K562 (cell line): ENCODE data around the gene WIPF3. TPM values are rescaled to one million over a fixed set of nuclear protein-coding genes. Genes with fewer than 3 reads are reported as not detected.
A peak's percentile ranks its signal among the peaks of the same experiment; 100 is the strongest.

Experiments used
- ATAC-seq: fragments of 200-7000 bp; cut with Tn5 transposase; 3 replicates; pipeline ENCODE4 v1.9.1; 2020; ENCODE audit warnings: moderate library complexity
- BruUV-seq: library from RNA; stranded (reverse); fragments of 400-500 nt; replicated peaks from 2 replicates; lab custom pipeline; 2021; lab: Mats Ljungman, UMichigan
- CTCF ChIA-PET: fragments of 300-600 bp; formaldehyde crosslinking; extraction: SDS; loops from one replicate; lab custom pipeline; 2021; ENCODE audit warnings: low intra/inter-chr PET ratio; lab: Yijun Ruan, JAX
- POLR2A ChIA-PET: fragments of 300-600, 350-650 bp; sonication (Branson Sonifier 250); formaldehyde crosslinking; extraction: SDS; loops from one replicate; lab custom pipeline; 2021; ENCODE audit warnings: antibody characterized with exemption, inconsistent platforms; lab: Yijun Ruan, JAX
- DNase-seq, 4 experiments: peaks; one replicate each; pipeline versions ENCODE4 v3.0.0 to v3.0.0-alpha.2; 2011 to 2018; ENCODE audit warnings: low spot score in 3 of 4, mixed read lengths in 3 of 4; ENCODE audit errors: extremely low read depth in 1 of 4
- FAIRE-seq: peaks from 2 replicates; lab custom pipeline; 2011; peaks lifted over from hg19 to GRCh38; lab: Jason Lieb, UNC
- H2AFZ ChIP-seq: 2 replicates; pipeline ENCODE4 v1.6.0; 2011; ENCODE audit warnings: low read depth, low read length, control low read depth, inconsistent platforms
- H3K27ac ChIP-seq: fragments of 200-600 bp; 3 replicates; pipeline ENCODE4 v1.8.0; 2011; ENCODE audit warnings: low read depth, mild to moderate bottlenecking, control low read depth, inconsistent platforms, low read length, moderate library complexity, mixed read lengths; ENCODE audit errors: extremely low read depth
- H3K27me3 ChIP-seq, 2 experiments: fragments of 300-600 bp in 1 of 2; 2 replicates in 1 of 2; 3 replicates in 1 of 2; pipeline versions ENCODE4 v1.6.0 to v1.8.0; 2011; ENCODE audit warnings: inconsistent platforms in 2 of 2, low read length in 2 of 2, mild to moderate bottlenecking in 1 of 2, mixed read lengths in 1 of 2, moderate library complexity in 1 of 2; ENCODE audit not compliant: control insufficient read depth in 2 of 2, insufficient read depth in 2 of 2
- H3K36me3 ChIP-seq: fragments of 300-600 bp; 3 replicates; pipeline ENCODE4 v1.8.0; 2011; ENCODE audit warnings: mild to moderate bottlenecking, low read length, inconsistent platforms; ENCODE audit not compliant: control insufficient read depth, insufficient read depth
- H3K4me1 ChIP-seq, 2 experiments: fragments of 200-600 bp in 1 of 2; replicated peaks in 1 of 2; 2 replicates in 1 of 2; 3 replicates in 1 of 2; pipeline versions ENCODE4 v1.5.1 to v1.8.0; 2011; ENCODE audit warnings: inconsistent platforms in 2 of 2, low read length in 2 of 2, mild to moderate bottlenecking in 1 of 2, mixed read lengths in 1 of 2, moderate library complexity in 1 of 2; ENCODE audit not compliant: control insufficient read depth in 2 of 2, insufficient read depth in 2 of 2
- H3K4me2 ChIP-seq: 2 replicates; pipeline ENCODE4 v1.6.1; 2011; ENCODE audit warnings: low read length, control low read depth, inconsistent platforms, mixed read lengths; ENCODE audit not compliant: insufficient read depth
- H3K4me3 ChIP-seq: fragments of 200-600 bp; sonication (generic), shearing (Covaris generic); 2 replicates; pipeline ENCODE4 v1.5.1; 2016; ENCODE audit warnings: control low read depth, inconsistent platforms
- H3K79me2 ChIP-seq: fragments of 200-600 bp; 3 replicates; pipeline ENCODE4 v1.8.0; 2011; ENCODE audit warnings: low read length, inconsistent platforms; ENCODE audit not compliant: control insufficient read depth, insufficient read depth
- H3K9ac ChIP-seq, 2 experiments: 2 replicates each; pipeline versions ENCODE4 v1.6.0 to v1.6.1; 2011; ENCODE audit warnings: low read depth in 2 of 2, low read length in 2 of 2, control low read depth in 1 of 2, inconsistent platforms in 1 of 2, mild to moderate bottlenecking in 1 of 2, mixed read lengths in 1 of 2; ENCODE audit not compliant: insufficient read depth in 1 of 2
- H3K9me1 ChIP-seq: one replicate; pipeline ENCODE4 v1.6.0; 2011; ENCODE audit warnings: inconsistent platforms, mild to moderate bottlenecking, low read length, moderate library complexity; ENCODE audit not compliant: control insufficient read depth, insufficient read depth
- H3K9me3 ChIP-seq: replicated peaks from 2 replicates; pipeline ENCODE4 v1.5.1; 2011; ENCODE audit warnings: low read depth, low read length, inconsistent platforms; ENCODE audit not compliant: control insufficient read depth, insufficient read depth
- H4K20me1 ChIP-seq: replicated peaks from 2 replicates; pipeline ENCODE4 v1.6.1; 2011; ENCODE audit warnings: low read length, inconsistent platforms, mixed read lengths; ENCODE audit not compliant: control insufficient read depth, insufficient read depth
- HDAC1 ChIP-seq, 2 experiments: fragments of 450-650 bp; IDR thresholded peaks; 2 replicates each; pipeline ENCODE4 v1.6.1; 2016 to 2017; ENCODE audit warnings: inconsistent platforms in 1 of 2, mild to moderate bottlenecking in 1 of 2, moderate library complexity in 1 of 2
- HDAC3 ChIP-seq: fragments of 450-650 bp; IDR thresholded peaks from 2 replicates; pipeline ENCODE4 v1.6.1; 2018; ENCODE audit warnings: borderline replicate concordance, mild to moderate bottlenecking, moderate library complexity; ENCODE audit not compliant: partially characterized antibody
- KDM1A ChIP-seq, 2 experiments: fragments of 450-650 bp; IDR thresholded peaks; 2 replicates each; pipeline ENCODE4 v1.6.1; 2016; ENCODE audit warnings: mild to moderate bottlenecking in 2 of 2
- MEIS2 ChIP-seq: fragments of 450-650 bp; IDR thresholded peaks from 2 replicates; pipeline ENCODE4 v1.6.1; 2014; ENCODE audit warnings: mild to moderate bottlenecking; ENCODE audit not compliant: partially characterized antibody
- WGBS: fragments of 100-300 bp; shearing (Covaris generic); methylation state at CpG from one replicate; pipeline ENCODE4 v1.1.6; 2016; ENCODE audit warnings: low coverage, mixed read lengths; ENCODE audit not compliant: insufficient coverage; ENCODE audit errors: missing lambda C conversion rate; 5-methylcytosine and 5-hydroxymethylcytosine counted together
- in situ Hi-C: fragments of 300-500 bp; cut with MboI; formaldehyde crosslinking; loops from 4 replicates; pipeline ENCODE4 v1.15.0; 2018; ENCODE audit warnings: inconsistent platforms, mixed read lengths
- intact Hi-C: fragments of 100-400 bp; cut with micrococcal nuclease; formaldehyde crosslinking; loops from 2 replicates; pipeline ENCODE4 v1.14.2; 2022
- polyA plus RNA-seq, 8 experiments: library from polyadenylated mRNA; depleted of rRNA in 4 of 8; stranded (reverse) in 5 of 8; unstranded in 3 of 8; fragments of >200 nt; fragmentation: Nextera tagmentation in 2 of 8; fragmentation: Illumina TruSeq in 1 of 8; extraction: Ambion mirVana in 2 of 8; extraction: Trizol in 1 of 8; gene quantifications; 2 replicates each; pipeline versions ENCODE4 v1.2.1 to v1.2.3, GENCODE V29; 2011 to 2014; ENCODE audit warnings: inconsistent platforms in 1 of 8, missing spikeins in 1 of 8
- total RNA-seq, 7 experiments: library from RNA; depleted of rRNA in 6 of 7; stranded (reverse); fragments of >200 nt in 6 of 7; fragmentation: Illumina TruSeq in 2 of 7; extraction: Trizol in 2 of 7; gene quantifications; 2 replicates each; pipeline versions ENCODE4 v1.2.1 to v1.2.3, GENCODE V29; 2011 to 2021; ENCODE audit warnings: low replicate concordance in 1 of 7
- TF ChIP-seq, protein P1 (sequence below): fragments of 450-650 bp; IDR thresholded peaks from 2 replicates; pipeline ENCODE4 v1.6.1; 2016

WIPF3 gene
- total and polyA plus RNA-seq, 9 of the 15 experiments (the other 6 are each of a cell fraction or from before 2014, with no cell fraction given) = 0.18 to 3.2 (median 1.7) TPM

DNA sequence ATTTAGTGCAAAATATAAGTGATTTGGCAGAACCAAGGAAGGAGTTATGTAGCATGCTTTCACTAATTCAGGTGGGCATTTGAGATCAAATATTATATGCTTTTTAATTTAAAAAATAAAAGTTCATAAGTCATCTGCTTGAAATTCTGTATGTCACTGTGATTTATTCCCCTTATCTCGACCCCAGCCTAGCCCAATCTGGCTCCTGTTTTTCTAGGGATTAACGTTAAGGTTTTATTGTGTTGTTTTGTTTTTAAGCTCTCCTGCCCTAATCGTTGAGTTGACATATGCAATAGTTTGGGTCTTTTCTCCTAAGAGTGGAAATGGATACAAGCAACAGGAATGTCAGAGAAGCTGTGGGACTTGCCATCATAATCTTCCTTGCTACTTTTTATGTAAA is 42.6 kb downstream of the WIPF3 start:
- 2% methylated on average over 3 of the region's 3 CpGs for WGBS
- Histone ChIP-seq H3K79me2 (no peaks in the 10 kb centered on the region), H3K4me3 (no peak overlapping the region), H3K9ac (no peak overlapping the region), H3K9me3 (no peaks in the 10 kb centered on the region), H3K27ac (no peak overlapping the region), H3K36me3 (no peaks in the 10 kb centered on the region), H3K27me3 (peaks cover 2 to 10% of the 10 kb centered on the region in 2 experiments; a peak in 3 of 5 replicates), H3K9me1 (no peaks in the 10 kb centered on the region), H3K4me2 (no peak overlapping the region), H2AFZ (no peak overlapping the region), H4K20me1 (peaks cover 4% of the 10 kb centered on the region; the same call in 1 of the 2 replicates), H3K4me1 (peaks cover 0 to 2% of the 10 kb centered on the region in 2 experiments; a peak in 2 of 5 replicates)
- intact Hi-C loops = no loop called here
- BruUV-seq = no TSS peak
- TF ChIP-seq KDM1A (IDR thresholded peaks at IDR 0.05) = peak; percentile 79 to 81
- no peak for TF ChIP-seq HDAC3
- TF ChIP-seq, protein P1, sequence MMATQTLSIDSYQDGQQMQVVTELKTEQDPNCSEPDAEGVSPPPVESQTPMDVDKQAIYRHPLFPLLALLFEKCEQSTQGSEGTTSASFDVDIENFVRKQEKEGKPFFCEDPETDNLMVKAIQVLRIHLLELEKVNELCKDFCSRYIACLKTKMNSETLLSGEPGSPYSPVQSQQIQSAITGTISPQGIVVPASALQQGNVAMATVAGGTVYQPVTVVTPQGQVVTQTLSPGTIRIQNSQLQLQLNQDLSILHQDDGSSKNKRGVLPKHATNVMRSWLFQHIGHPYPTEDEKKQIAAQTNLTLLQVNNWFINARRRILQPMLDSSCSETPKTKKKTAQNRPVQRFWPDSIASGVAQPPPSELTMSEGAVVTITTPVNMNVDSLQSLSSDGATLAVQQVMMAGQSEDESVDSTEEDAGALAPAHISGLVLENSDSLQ = peak; percentile 36; the same call in 1 of the 2 replicates
- TF ChIP-seq MEIS2 = peak; percentile 51
- TF ChIP-seq HDAC1 (IDR thresholded peaks at IDR 0.05) = 0 out of 4 replicates have a peak, but pooled peaks of 1 of the 2 experiments have one; percentile 45
- ChIA-PET CTCF (no interaction called here), POLR2A (no interaction called here)
- DNase-seq (no peak), FAIRE-seq (no peak), ATAC-seq (no peak)
- in situ Hi-C loops = no loop called here
